Right forelimb (tissue), 1 donor: ENCODE measurements around the gene JPH2.

ENCODE experiments used
- DNase-seq: peaks from one replicate; pipeline ENCODE4 v3.0.0-alpha.2; 2018

JPH2 gene

DNA sequence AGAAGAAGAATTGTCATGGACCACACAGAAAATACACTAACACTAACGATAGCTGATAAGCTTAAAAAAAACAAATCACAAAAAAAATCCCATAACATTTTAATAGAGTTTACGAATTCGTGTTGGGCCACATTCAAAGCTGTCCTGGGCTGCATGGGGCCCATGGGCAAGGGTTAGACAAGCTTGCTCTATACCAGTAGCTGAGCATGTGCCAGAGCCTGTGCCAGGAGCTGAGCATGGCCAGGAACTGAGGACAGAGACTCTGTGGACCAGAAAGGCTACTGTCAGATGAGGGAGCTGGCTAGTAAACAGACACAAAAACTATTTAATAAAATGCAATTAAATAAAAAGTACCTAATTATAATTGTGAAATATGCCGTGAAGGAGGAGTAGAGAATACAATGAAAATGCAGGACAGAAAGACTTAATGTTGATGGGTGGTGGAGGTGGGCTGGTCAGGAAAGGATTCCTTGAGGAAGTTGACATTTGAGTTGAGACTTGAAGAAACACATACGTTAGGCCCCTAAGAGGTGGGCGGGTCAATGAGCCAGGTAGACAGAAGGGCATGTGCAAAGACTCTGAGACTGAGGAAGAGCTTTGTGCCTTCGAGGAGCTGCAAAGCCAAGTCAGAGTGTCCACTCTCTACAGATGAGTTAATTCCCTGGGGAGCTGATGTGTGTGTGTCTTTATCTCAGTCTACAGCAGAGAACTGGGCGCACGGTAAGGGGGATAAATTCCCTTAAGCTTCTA is 66.1 kb downstream of the JPH2 start:
- DNase-seq, result no peak

DNA sequence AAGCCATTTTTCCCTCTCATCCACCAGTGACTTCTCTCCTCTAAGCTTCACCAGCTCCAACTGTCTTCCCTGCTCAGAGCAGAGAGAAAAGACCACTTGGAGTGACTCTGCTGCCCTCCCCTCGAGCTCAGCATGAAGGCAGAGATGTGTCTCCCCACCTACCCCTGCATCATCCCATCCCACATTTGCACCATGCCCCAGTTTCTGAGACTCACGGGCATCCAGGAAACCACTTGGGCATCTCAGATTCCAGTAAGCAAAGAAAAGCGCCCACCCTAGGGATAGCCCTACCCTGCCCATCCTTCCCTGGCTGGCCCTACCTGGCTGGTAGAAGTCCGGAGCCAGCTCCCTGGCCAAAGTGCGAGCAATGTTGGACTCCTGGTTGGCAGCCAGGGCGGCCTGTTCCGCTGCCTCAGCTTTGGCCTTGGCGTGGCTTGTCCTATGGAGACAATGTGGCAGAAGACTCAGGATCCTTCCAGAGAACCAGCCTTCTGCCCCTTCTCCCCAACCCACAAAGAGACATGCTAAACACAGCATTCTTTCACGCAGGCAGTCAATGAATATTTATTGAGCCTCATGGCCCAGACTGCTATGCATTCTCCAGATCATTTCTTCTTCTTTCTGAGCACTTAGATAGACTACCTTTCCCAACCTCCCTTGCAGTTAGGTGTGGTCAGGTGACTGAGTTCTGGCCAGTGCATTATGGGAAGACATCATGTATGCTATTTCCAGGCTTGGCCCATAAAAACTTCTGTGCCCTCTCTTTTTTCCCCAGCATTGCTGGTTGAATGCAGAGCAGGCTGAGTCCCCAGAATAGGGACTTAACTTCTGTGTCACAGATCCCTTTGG is 68.6 kb downstream of the JPH2 start:
- no peak for DNase-seq

DNA sequence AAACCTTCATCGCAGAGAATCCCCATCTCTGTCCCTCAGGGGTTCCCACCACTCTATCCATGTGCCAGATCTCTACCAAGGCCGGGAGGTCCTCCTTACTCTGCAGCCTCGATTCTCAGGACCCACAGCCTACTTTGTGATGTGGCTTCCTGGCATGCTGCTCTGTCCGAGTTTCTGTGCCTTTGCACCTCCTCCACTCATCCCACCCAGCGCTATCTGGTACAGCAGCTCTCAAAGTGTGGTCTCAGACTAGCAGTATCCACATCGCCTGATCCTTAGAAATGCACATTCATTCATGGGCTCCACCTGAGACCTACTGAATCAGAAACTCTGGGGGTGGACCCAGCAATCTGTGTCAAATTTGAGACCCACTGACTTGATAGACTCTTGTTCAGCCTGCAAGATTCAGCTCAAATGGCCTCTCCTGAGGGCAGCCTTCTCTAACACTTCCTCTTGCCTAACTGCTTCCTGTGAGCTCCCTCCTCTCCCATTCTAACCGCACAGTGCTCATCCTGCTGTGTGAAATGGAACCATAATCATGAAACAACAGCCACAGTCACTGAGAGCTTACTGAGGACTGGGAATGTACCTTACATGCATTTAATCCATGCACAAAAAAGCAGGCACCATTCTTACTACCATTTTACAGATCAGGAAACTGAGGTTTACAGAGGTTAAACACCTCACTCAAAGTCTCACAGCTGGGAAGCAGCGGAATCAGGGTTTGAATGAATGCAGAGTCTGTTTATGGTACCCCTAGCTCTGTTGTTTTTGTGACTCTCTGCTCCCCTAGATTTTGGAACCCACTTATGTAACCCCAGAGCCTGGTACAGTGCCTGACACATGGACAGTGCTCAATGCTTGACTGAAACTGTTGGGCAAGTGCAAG is 69.4 kb downstream of the JPH2 start:
- no peak for DNase-seq

DNA sequence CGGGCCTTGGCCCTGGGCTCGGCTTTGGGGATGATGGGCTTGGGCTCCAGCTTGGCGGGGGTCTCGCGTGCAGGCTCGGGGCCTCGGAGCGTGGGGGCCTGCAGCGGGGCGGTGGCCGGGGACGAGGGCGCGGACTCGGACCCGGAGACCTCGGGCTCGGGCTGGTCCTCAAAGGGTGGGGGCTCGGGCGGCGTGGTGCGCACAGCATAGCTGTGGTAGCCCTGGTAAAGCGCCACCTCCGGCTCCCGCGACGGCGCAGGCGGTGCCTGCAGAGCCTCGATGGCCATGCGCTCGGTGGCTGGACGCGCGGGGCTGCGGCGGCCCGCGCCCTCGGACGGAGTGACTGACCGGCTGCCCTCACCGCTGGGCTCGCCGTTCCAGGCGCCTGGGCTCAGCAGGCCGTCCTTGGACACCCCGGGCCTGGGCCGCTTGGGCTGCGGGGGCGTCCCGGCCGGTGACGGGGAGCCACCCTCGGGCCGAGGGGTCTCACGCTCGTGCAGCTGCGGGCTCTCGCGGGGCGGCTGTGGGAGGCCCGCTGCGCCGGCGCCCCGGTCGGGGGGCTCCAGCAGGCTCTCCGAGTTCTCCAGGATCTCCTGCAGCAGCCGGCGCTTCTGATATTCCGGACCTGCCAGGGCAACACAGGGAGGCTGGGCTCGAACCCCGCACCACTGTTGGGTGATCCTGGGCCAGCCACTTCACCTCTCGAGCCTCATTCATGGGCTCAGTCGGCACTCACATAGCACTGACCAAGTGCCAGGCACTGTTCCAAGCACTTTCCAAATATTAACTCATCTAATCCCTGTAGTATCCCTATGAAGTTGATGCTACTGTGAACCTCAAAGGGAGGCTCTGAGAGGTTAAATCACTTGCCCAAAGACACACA is 71.0 kb downstream of the JPH2 start:
- DNase-seq, result no peak

DNA sequence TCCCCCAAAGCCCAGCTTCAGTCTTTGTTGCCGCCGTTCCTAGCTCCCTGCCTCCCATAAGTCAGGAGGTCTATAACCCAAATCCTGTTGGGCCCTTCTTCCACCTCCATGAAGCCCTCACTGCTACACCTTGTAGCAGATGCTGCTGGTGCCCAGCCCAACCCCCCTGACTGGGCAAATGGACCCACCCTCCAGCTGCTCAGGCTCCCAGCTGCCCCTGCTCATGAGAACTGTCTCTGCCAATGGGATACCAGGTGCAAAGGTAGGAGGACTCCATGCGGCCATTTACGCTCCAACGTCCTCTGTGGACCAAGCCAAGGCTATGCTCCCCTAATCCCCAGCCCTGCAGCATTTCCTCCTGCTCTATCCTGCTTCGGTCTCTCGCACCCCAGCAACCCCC is 71.8 kb downstream of the JPH2 start:
- DNase-seq, result no peak

DNA sequence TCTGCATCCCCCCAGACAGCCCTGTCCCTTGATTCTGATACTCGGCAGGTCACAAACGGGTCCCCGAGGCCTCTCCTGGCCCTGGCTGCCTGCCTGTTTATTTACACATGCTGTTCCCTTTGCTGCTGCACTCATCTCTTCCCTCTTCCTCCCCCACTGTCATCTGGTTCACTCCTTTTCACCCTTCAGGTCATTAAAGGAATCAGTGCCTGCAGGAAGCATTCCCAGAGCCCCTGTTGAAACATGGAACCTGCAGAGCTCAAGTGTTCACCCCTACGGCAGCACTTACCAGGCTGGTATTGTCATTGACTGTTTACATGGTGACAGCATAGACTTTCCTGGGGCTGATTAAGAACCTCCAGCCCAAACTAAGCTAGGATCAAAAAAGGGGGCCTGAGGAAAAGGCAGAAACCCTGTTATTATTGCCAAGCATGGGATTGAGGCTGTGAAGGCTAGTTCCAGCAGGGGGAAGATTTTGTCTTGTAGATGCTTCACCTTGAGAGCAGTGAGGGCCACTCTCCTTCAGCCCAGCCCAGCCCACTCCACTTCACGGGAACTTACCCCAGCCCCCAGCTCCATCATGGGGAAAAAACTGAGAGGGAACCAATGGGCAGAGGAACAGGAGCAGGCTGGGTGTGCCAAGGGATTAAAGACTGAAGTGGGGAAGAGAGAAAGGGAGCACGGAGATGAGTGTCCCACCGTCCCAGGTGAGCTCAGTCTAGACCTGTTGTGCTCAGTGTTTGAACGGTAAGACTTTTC is 73.2 kb downstream of the JPH2 start:
- DNase-seq, result no peak

DNA sequence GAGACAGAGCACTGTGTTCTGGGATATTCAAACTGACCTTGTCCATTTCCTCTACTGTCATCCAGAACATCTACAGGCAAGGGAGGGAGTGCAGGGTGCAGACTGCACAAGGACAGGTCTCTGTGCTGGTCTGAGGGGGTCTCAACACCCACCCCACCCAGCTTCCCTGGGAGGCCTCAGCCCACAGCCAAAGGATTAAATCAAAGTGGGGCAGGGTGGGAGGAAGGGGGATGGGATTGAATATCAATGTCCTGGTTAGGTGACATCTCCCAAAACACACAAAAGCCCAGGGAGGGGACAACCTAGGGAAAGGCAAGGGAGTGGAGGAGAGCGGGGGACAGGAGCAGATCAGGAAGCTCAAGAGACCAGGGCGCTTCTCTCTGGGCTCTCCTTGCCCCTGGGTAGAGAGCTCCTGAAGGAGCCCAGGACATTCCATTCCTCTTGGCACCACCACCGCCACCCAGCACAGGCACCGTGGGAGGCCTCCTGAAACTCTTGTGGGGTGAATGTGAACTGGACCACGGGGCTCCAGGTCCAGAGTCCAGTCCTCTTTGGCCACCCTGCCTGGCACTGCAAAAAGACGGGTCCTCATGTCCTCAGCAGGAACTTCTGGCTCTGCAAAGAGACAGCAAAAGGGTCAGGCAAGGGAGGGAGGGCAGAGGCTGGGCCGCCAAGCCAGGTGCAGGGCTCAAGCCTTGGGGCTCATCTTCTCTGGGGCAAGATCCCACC is 73.9 kb downstream of the JPH2 start:
- no peak for DNase-seq

DNA sequence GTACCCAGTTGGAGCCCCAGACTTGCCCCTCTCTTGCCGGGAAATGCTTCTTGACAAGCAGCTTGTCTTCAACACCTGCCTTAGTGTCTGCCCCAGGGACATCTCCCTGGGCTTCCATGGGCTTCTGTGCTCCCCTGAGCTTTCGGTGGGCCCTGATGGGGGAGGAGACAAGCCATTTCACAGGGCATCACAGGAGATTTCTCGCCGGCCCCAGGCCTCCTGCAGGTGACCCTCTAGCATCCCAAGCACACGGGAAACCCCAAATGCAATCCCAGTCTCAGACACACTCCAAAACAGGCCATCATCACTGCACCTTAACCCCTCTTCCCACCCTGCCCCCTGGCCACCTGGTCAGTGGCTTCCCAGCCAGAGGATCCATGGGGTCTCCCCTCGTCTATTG is 74.5 kb downstream of the JPH2 start:
- DNase-seq, result no peak

DNA sequence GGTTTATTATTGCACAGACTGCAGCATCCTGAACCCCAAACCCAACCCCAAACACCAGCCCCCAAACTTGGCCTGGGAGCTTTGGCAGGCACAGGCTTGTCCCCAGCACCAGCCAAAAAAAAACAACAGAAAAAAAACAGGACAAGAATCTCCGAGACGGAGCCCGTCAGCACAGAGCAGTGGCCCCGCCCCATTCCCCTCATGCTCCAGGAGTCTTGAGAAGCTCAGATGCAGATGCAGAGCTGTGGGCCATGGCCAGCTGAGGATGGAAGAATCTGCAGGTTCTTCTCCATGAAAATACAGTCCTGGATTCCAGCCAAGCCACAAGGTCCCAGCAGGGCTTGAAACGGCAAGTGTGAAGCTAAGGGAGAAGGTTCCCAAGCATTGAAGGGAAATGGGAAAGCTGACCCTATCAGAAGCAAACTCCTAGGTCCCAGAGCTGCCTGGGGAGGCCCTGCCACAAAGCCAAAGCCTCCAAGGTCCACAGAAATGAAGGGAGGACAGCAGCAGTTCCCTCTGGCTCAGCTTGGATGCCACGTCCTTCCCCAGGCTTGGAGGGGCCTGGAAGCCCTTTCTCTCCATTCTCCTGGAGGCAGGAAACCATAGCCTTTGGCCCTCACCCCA is 75.2 kb downstream of the JPH2 start:
- DNase-seq, result no peak

DNA sequence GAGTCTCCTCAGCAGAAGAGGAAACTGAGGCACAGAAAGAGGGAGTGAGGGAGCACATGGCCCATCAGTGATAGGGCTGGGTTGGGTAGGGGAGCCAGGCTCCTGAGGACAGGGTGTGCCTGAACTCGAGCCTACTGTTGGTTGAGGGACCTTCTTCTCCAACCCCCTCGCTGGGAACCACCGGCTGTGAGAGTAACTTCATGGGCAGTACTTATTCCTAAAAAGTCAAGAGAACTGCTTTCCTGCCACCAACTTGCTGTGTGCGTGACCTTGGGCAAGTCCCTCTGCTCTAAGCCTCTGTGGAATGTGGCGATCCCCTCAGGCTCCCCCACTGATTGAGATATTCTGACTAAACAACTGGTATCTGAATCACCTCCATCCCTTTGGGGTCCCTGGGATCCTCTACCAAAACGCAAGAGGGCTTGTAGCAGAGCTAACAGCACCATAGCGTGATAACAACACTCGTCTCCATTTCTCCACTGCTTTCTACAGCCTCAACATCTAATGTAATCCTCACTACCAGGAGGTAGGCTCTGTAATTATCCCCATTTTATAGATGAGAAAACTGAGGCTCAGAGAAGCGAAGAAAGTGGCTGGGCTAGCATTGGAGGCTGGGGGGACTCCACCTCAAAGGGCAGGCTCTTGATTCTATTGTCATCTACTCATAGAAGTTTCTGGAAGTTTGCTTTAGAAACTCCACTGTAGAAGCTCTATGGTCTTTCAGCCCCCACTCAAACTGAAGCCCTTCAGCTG is 76.0 kb downstream of the JPH2 start:
- no peak for DNase-seq

DNA sequence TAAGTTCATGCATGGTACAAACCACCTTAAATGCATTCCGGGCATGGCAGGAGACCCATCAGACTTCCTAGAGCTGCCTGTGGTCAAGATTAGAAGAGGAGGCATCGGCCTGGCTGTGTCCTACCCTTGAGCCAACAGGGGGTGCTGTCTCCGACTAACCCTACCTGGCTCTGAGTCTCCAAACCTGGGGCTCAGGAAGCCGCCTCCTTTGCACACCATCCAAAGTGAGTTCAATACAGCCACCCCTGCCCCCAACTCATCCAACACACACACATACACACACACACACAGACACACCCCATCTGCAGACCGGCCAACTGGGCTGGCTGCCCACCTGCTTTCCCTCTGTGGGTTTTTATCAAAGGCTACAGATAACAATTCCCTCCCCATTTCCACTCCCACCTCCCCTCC is 77.0 kb downstream of the JPH2 start:
- DNase-seq, result no peak

DNA sequence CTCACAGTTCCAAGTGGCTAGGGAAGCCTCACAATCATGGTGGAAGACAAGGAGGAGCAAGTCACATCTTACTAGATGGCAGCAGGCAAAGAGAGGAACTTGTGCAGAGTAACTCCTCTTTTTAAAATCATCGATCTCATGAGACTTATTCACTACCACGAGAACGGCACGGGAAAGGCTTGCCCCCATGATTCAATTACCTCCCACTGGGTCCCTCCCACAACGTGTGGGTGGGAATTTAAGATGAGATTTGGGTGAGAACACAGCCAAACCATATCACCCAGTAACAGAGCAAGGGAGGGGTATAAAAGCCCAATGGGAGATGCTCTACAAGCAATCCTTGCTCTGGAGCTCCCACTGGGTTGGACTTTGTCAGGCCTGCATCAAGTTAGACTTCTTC is 80.4 kb downstream of the JPH2 start:
- no peak for DNase-seq

DNA sequence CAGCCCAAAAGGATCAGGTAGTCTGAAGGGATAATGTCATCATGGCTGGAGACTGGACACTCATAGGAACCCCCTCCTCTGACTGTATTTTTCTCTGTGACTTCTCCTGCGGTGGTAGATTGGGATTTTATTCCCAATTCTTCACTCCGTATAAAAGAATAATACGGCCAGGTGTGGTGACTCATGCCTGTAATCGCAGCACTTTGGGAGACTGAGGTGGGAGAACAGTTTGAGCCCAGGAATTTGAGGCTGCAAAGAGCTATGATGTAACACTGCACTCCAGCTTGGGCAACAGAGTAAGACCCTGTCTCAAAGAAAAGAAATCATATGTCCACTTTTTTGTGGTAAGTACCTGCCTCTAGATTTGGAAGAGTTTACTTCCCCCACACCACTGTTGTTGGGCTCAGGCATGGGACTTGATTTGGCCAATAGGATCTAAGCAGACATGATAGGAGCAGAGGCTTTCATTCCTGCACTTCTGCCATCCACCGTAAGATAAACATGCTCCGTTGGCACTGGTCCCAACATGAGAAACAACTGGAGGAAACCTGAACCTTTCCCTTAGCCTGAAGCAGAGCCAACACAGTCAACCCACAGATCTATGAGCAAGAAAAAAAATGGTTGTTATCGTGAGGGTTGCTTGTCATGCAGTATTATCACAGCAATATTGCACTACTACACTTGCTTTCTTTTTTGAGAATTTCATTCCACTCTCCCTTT is 82.0 kb downstream of the JPH2 start:
- DNase-seq, result no peak

DNA sequence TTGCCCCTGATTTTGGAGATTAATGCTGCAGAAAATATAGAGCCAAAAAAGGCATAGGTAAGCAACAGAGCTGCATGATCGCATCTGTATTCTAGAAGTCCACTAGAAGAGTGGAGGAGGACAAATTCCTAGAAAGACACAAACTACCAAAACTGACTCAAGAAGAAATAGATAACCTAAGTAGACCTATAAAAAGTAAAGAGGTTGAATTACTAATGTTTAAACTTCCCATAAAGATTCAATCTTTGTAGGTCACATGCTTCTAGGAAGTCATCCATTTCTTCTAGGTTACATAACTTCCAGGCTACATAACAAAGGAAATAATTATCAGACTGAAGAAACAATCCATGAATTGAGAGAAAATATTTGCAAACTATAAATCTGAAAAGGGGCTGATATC is 84.4 kb downstream of the JPH2 start:
- DNase-seq, result no peak

DNA sequence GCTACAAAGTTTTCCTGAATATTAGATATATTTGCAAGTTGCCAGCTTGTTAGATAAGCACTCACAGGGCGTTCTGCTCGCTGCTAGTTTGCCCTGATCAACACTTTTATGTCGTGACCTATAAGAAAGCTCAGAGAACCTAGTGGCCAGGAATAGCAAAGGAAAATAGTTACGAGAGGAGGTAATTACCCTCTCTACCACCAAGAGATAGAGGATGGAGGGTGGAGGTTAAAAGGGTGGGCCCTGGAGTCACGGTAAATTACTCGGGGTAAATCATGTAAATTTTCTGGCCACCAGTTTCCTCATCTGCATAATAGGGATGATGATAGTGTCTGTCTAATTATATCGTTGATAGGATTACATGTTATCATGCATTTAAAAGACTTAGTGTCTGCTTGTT is 87.2 kb downstream of the JPH2 start:
- no peak for DNase-seq

DNA sequence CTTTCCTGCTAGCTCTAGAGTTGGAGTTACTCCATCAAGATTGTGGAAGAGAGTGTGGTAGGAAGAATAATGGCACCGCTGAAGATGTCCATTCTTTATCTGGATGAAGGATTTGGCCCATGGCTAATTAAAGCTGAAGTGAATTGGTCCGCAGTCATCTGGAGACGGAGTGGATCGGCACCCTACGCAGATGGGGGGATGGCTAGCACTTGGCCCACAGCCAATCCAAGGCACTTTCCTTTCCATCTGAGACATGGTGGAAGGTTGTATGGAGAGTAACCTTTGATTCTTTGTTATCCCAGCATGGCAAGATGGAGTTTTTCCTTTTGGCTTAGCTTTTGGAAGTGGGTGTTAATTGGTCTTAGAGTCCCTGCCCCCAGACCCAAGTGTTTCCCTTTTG is 88.3 kb downstream of the JPH2 start:
- DNase-seq, result no peak

DNA sequence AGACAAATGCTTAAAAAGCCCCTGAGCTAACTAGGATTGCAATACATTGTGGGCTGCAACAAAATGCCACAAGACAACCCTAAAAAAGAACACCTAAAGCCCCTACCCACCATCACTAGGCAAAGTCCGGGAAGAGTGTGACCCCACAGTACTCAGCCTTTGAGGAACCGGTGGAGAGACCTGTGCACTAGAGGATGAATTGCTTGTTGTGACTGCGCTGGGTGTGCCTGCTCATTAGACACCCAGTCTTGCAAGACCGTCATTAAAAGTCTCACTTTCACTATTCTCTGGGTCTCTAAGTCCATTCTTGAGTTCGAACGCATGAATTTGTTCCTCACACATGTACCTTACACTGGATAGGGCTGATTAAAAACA is 88.7 kb downstream of the JPH2 start:
- no peak for DNase-seq

DNA sequence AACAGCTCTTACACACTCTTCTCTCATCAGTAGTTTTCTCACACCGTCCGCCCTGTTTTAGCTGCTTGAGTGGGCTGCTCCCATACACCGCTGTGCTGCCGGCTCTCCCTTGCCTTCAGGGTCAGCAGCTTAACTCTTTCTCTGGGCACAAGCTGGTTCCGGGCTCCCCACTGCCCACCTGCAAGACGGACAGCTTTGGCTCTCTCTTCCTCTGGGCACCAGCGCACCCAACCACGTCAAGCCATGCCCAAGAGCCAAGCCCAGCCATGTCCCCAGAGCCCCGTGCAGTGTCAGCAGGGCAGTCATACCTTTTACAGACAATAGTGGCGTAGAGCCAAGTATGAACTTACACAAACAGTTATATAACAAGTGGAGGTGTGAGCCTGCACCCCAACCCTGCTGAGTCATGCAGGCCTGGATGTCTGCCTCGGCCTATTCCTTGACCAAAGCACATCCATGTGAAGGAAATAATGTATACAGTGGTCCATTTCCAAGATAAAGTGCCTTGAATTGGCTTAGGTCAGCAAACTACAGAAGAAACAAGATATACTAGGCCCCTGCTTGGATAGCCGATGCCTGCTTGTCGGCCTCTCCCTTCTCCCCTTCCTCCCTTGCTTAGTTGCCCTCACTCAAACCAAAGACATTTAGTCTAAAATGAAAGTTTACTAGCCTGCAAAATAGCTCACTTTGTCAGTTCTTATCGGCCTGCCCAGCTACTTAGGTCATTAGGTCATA is 89.3 kb downstream of the JPH2 start:
- no peak for DNase-seq
